Adrenal gland (tissue), 12 donors: ENCODE measurements around the gene DCBLD1. TPM values are rescaled to one million over a fixed set of nuclear protein-coding genes. Genes with fewer than 3 reads are reported as not detected.

Experiments used
- DNase-seq, 7 donors: peaks; one replicate each; pipeline ENCODE4 v3.0.0-alpha.2; 2019 to 2020
- H3K27ac ChIP-seq, 5 donors: fragments of 200-600 bp; sonication (generic) in 4 of 5; 1 replicate in 3 of 5; 2 replicates in 2 of 5; pipeline versions ENCODE4 v1.5.1 to v1.8.0; 2016 to 2020; ENCODE audit warnings: mild to moderate bottlenecking in 1 of 5
- H3K27me3 ChIP-seq: fragments of 200-600 bp; 2 replicates; pipeline ENCODE4 v1.8.0; 2021
- H3K36me3 ChIP-seq, 2 donors: fragments of 200-600 bp; replicated peaks in 1 of 2; 1 replicate in 1 of 2; 2 replicates in 1 of 2; pipeline versions ENCODE4 v1.5.1 to v1.8.0; 2018 to 2022
- H3K4me1 ChIP-seq, 2 donors: fragments of 200-600 bp; replicated peaks in 1 of 2; 1 replicate in 1 of 2; 2 replicates in 1 of 2; pipeline versions ENCODE4 v1.5.1 to v1.8.0; 2018 to 2021
- H3K4me3 ChIP-seq, 4 donors: fragments of 200-600 bp; sonication (generic) in 3 of 4; one replicate each; pipeline ENCODE4 v1.5.1; 2016 to 2018
- H3K9me3 ChIP-seq, 3 donors: fragments of 200-600 bp; sonication (generic) in 1 of 3; replicated peaks in 1 of 3; 1 replicate in 2 of 3; 2 replicates in 1 of 3; pipeline versions ENCODE4 v1.5.1 to v1.8.0; 2016 to 2021
- POLR2A ChIP-seq, 2 donors: fragments of 450-650 bp; IDR thresholded peaks; one replicate each; pipeline ENCODE4 v1.6.1; 2017; ENCODE audit warnings: antibody characterized with exemption in 2 of 2, mild to moderate bottlenecking in 2 of 2, moderate library complexity in 1 of 2
- WGBS, 4 donors: extraction: QIAGEN DNeasy Blood & Tissue Kit in 2 of 4; methylation state at CpG; one replicate each; pipeline versions ENCODE4 v1.1.5 to v1.1.7; 2013 to 2017; 5-methylcytosine and 5-hydroxymethylcytosine counted together
- intact Hi-C, 2 donors: fragments of 100-400 bp; cut with DNase I; formaldehyde crosslinking; loops; one replicate each; pipeline versions ENCODE4 v1.14.1 to v1.15.0; 2022 to 2023
- polyA plus RNA-seq, 3 donors: library from polyadenylated mRNA; stranded (reverse); fragments of 200-250 nt in 2 of 3; fragments of 350-450 nt in 1 of 3; fragmentation: Illumina TruSeq in 1 of 3; extraction: RNeasy Lipid Tissue Mini Kit (QIAGEN cat#74804) in 1 of 3; gene quantifications; one replicate each; pipeline ENCODE4 v1.2.3, GENCODE V29; 2013 to 2014
- total RNA-seq, 9 donors: library from RNA; depleted of rRNA in 4 of 9; stranded (reverse); fragments of >200 nt in 4 of 9; fragments of 120-200 nt in 1 of 9; fragmentation: NEBNext Ultra II Directional in 1 of 9; extraction: Animal tissue kit (Norgen Biotek cat#: 25700) in 1 of 9; gene quantifications; one replicate each; pipeline versions ENCODE4 v1.1.0 to v1.2.4, GENCODE V29; 2013 to 2023
- TF ChIP-seq, protein P1 (sequence below), 6 experiments: fragments of 450-650 bp in 4 of 6; fragments of 200-600 bp in 2 of 6; sonication (generic) in 1 of 6; IDR thresholded peaks; 1 replicate in 5 of 6; 2 replicates in 1 of 6; pipeline versions ENCODE4 v1.5.1 to v1.8.0; 2016 to 2021; ENCODE audit warnings: antibody characterized with exemption in 6 of 6, mild to moderate bottlenecking in 2 of 6, moderate library complexity in 1 of 6
- donor health status: healthy with polysubstance abuse.
- donor health status: Bipolar disorder and iron deficiency.
- donor health status: DM: yes; HTN: yes; CAD: no.
- donor health status: DM: no; HTN: no; CAD: no.
- donor health status: DM: no; HTN: no; CAD: no.
- donor health status: DM: yes; HTN: yes; CAD: no.

The DCBLD1 gene
- total and polyA plus RNA-seq, 12 donors, result 4.2 to 17.1 (median 6.6) TPM

DNA sequence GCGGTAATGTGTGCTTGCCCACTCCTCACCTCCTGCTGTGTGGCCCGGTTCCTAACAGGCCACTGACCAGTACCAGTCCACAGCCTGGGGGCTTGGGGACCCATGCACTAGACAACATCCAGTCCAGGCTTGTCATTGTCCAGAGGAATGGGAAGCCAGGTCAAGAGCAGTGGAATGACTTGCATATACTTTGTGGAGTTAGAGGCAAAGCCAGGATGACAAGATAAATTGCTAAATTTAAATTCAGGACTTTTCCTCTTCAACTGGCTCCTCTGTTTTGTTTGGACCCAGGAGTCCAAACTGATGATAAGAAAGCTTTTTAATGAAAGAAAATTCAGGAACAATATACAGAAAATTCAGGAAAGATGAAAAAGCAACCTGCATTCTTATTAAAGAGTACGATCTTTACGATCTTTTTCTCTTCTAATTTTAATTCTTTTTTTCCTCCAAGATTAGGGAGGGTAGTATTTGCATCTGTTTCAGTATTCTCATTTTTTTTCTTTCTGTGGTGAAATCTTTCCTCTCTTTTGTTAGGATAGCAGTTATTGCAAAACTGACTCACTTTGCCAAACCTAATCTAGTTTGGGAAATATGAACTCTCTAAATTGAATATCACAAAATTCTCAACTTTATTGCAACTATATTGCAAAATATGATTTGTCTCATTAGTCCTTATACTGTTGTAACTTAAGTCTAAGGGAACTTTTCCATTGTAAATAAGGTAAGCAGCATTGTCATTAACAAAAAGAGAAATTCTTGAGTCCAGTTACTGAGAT, 48.2 kb downstream of the DCBLD1 start:
- Histone ChIP-seq H3K4me3 (no peak overlapping the region), H3K9me3 (no peaks in the 10 kb centered on the region), H3K4me1 (no peaks in the 10 kb centered on the region), H3K36me3 (no peaks in the 10 kb centered on the region), H3K27me3 (no peaks in the 10 kb centered on the region), H3K27ac (peak overlapping the region in 1 of 5 donors; percentile 61)
- no peak for DNase-seq
- intact Hi-C loops, result no loop called here
- WGBS, 4 donors, result 92 to 97% (median 94%) methylated on average over 4 of the region's 4 CpGs
- TF ChIP-seq, protein P1, sequence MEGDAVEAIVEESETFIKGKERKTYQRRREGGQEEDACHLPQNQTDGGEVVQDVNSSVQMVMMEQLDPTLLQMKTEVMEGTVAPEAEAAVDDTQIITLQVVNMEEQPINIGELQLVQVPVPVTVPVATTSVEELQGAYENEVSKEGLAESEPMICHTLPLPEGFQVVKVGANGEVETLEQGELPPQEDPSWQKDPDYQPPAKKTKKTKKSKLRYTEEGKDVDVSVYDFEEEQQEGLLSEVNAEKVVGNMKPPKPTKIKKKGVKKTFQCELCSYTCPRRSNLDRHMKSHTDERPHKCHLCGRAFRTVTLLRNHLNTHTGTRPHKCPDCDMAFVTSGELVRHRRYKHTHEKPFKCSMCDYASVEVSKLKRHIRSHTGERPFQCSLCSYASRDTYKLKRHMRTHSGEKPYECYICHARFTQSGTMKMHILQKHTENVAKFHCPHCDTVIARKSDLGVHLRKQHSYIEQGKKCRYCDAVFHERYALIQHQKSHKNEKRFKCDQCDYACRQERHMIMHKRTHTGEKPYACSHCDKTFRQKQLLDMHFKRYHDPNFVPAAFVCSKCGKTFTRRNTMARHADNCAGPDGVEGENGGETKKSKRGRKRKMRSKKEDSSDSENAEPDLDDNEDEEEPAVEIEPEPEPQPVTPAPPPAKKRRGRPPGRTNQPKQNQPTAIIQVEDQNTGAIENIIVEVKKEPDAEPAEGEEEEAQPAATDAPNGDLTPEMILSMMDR (IDR thresholded peaks at IDR 0.05), result no peak
- no peak for TF ChIP-seq POLR2A (IDR thresholded peaks at IDR 0.05)

- H3K36me3 ChIP-seq, result no peaks in the 10 kb centered on the region
- no peaks in the 10 kb centered on the region for H3K27me3 ChIP-seq
- WGBS, 4 donors, result 74 to 83% (median 77%) methylated on average over 6 of the region's 6 CpGs
- H3K4me1 ChIP-seq, result no peaks in the 10 kb centered on the region
- peak overlapping the region in 1 of 5 donors; percentile 10 for H3K27ac ChIP-seq
- H3K9me3 ChIP-seq, result no peaks in the 10 kb centered on the region
- TF ChIP-seq, protein P1 (IDR thresholded peaks at IDR 0.05), result no peak
- TF ChIP-seq POLR2A (IDR thresholded peaks at IDR 0.05), result no peak
- intact Hi-C loops, result no loop called here
- DNase-seq, result no peak
- H3K4me3 ChIP-seq, result no peak overlapping the region
Measured at GRCh38 chr6:117531346-117531745, 48.9 kb downstream of the DCBLD1 start.

- intact Hi-C loops, result no loop called here
- TF ChIP-seq POLR2A (IDR thresholded peaks at IDR 0.05), result no peak
- TF ChIP-seq, protein P1 (IDR thresholded peaks at IDR 0.05), result no peak
- no peaks in the 10 kb centered on the region for H3K36me3 ChIP-seq
- H3K27ac ChIP-seq, result no peak overlapping the region
- WGBS, 4 donors, result 94 to 97% (median 94%) methylated on average over 5 of the region's 5 CpGs
- H3K4me3 ChIP-seq, result no peak overlapping the region
- no peaks in the 10 kb centered on the region for H3K9me3 ChIP-seq
- H3K4me1 ChIP-seq, result no peaks in the 10 kb centered on the region
- DNase-seq, result no peak
- no peaks in the 10 kb centered on the region for H3K27me3 ChIP-seq
Measured at GRCh38 chr6:117531809-117532725, 49.6 kb downstream of the DCBLD1 start.

DNA sequence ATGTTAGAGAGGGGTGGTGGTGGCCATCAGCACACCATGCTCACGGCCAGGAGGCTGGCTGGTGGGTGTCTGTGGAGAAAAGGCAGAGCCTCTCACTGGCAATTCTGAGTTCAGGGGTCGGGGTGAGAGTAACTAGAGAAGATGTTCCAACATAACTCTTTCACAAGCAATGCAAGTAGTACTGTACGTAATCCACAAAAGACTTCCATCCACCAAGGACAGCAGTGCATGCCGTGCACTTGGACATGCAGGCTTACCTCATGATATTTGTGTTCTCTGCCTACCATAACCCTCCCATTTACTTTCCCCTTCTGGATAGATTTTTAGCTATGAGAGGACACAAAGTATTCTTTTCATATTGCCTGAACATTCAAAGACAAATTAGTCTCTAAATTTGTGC, 51.3 kb downstream of the DCBLD1 start:
- TF ChIP-seq, protein P1 (IDR thresholded peaks at IDR 0.05), result no peak
- TF ChIP-seq POLR2A (IDR thresholded peaks at IDR 0.05), result no peak
- no peak overlapping the region for H3K27ac ChIP-seq
- H3K9me3 ChIP-seq, result no peaks in the 10 kb centered on the region
- intact Hi-C loops, result no loop called here
- no peaks in the 10 kb centered on the region for H3K36me3 ChIP-seq
- no peak overlapping the region for H3K4me3 ChIP-seq
- H3K27me3 ChIP-seq, result no peaks in the 10 kb centered on the region
- H3K4me1 ChIP-seq, result no peaks in the 10 kb centered on the region
- no peak for DNase-seq
- 91 to 96% (median 92%) methylated on average over 4 of the region's 4 CpGs for WGBS, 4 donors
